ENCODE data around the gene TRPM1. TPM values are rescaled to one million over a fixed set of nuclear protein-coding genes. Genes with fewer than 3 reads are reported as not detected.

Gene TRPM1
- total RNA-seq, 1 donor from 2014 or later: not detected

DNA sequence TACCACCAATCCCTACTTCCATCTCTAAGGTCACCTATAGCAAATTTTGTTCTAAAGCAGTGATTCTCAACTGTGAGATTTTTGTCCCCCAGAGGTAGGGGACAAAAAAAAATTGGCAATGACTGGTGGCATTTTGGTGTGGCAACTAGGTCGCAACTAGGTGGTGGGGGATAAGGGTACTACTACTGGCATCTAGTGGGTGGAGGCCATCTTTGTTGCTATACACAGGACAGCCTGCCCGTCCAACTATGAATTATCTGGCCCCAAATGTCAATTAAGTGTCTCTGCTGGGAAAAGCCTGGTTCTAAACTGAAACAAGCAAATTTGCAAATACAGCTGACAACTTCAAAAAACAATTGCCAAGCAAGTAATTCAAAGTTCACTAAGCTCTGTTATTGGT is 111.5 kb downstream of the TRPM1 start:
- no peak for TF ChIP-seq EZH2 (IDR thresholded peaks at IDR 0.05; ENCODE audit: insufficient read depth, low read length)
- TF ChIP-seq, protein P1, sequence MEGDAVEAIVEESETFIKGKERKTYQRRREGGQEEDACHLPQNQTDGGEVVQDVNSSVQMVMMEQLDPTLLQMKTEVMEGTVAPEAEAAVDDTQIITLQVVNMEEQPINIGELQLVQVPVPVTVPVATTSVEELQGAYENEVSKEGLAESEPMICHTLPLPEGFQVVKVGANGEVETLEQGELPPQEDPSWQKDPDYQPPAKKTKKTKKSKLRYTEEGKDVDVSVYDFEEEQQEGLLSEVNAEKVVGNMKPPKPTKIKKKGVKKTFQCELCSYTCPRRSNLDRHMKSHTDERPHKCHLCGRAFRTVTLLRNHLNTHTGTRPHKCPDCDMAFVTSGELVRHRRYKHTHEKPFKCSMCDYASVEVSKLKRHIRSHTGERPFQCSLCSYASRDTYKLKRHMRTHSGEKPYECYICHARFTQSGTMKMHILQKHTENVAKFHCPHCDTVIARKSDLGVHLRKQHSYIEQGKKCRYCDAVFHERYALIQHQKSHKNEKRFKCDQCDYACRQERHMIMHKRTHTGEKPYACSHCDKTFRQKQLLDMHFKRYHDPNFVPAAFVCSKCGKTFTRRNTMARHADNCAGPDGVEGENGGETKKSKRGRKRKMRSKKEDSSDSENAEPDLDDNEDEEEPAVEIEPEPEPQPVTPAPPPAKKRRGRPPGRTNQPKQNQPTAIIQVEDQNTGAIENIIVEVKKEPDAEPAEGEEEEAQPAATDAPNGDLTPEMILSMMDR (IDR thresholded peaks at IDR 0.05; ENCODE audit: insufficient read depth, low read depth, low read length): no peak
- no peak for FAIRE-seq
- peaks cover 38% of the 10 kb centered on the region for H3K79me2 ChIP-seq (ENCODE audit: insufficient read depth, low read length)

GRCh38 chr15:30985081-30985531 is 116.4 kb downstream of the TRPM1 start:
- H3K9me3 Mint-ChIP-seq (ENCODE audit: unreplicated experiment): no peaks in the 10 kb centered on the region
- peaks cover 5% of the 10 kb centered on the region for H3K36me3 Mint-ChIP-seq (ENCODE audit: low read depth, unreplicated experiment)
- peaks cover 15% of the 10 kb centered on the region for H3K4me1 Mint-ChIP-seq (ENCODE audit: low read depth, unreplicated experiment)
- Histone ChIP-seq H3K27me3 (ENCODE audit: insufficient read depth, low read length) (no peaks in the 10 kb centered on the region), H3K79me2 (ENCODE audit: insufficient read depth, low read length) (peaks cover 57% of the 10 kb centered on the region), H3K9ac (ENCODE audit: low read length) (no peak overlapping the region), H3K36me3 (ENCODE audit: insufficient read depth, low read length) (peaks cover 11% of the 10 kb centered on the region), H3K4me2 (ENCODE audit: low read length) (peak overlapping the region; percentile 39), H2AFZ (ENCODE audit: low read depth, low read length) (no peak overlapping the region), H4K20me1 (ENCODE audit: insufficient read depth, low read length) (peaks cover 52% of the 10 kb centered on the region), H3K27ac (ENCODE audit: low read depth, low read length) (no peak overlapping the region), H3K4me3 (ENCODE audit: insufficient read depth, low read depth, low read length) (no peak overlapping the region), H3K9me3 (ENCODE audit: insufficient read depth, low read depth, low read length) (no peaks in the 10 kb centered on the region), H3K4me1 (ENCODE audit: insufficient read depth, low read length) (peaks cover 13% of the 10 kb centered on the region)
- FAIRE-seq: no peak
- H3K27ac Mint-ChIP-seq (ENCODE audit: unreplicated experiment): no peak overlapping the region
- H3K27me3 Mint-ChIP-seq (ENCODE audit: low read depth, unreplicated experiment): no peaks in the 10 kb centered on the region
- TF ChIP-seq, protein P1 (IDR thresholded peaks at IDR 0.05; ENCODE audit: insufficient read depth, low read depth, low read length): no peak
- TF ChIP-seq EZH2 (IDR thresholded peaks at IDR 0.05; ENCODE audit: insufficient read depth, low read length): no peak
- DNase-seq (ENCODE audit: low read depth): peak; percentile 22
- H3K4me3 Mint-ChIP-seq (ENCODE audit: unreplicated experiment): no peak overlapping the region

More for the DNA sequence above, 111.5 kb downstream of the TRPM1 start:
- Histone ChIP-seq H3K9me3 (ENCODE audit: insufficient read depth, low read depth, low read length) (no peaks in the 10 kb centered on the region), H3K27me3 (ENCODE audit: insufficient read depth, low read length) (no peaks in the 10 kb centered on the region), H3K27ac (ENCODE audit: low read depth, low read length) (peak overlapping the region; percentile 28), H3K4me2 (ENCODE audit: low read length) (peak overlapping the region; percentile 92), H2AFZ (ENCODE audit: low read depth, low read length) (no peak overlapping the region), H3K9ac (ENCODE audit: low read length) (peak overlapping the region; percentile 95), H3K36me3 (ENCODE audit: insufficient read depth, low read length) (peaks cover 3% of the 10 kb centered on the region), H4K20me1 (ENCODE audit: insufficient read depth, low read length) (peaks cover 22% of the 10 kb centered on the region), H3K4me3 (ENCODE audit: insufficient read depth, low read depth, low read length) (peak overlapping the region; percentile 88), H3K4me1 (ENCODE audit: insufficient read depth, low read length) (peaks cover 13% of the 10 kb centered on the region)
- H3K4me3 Mint-ChIP-seq (ENCODE audit: unreplicated experiment): peak overlapping the region; percentile 95
- H3K27ac Mint-ChIP-seq (ENCODE audit: unreplicated experiment): no peak overlapping the region
- no peak for DNase-seq (ENCODE audit: low read depth)
- H3K36me3 Mint-ChIP-seq (ENCODE audit: low read depth, unreplicated experiment): peaks cover 2% of the 10 kb centered on the region
- H3K4me1 Mint-ChIP-seq (ENCODE audit: low read depth, unreplicated experiment): peaks cover 10% of the 10 kb centered on the region
- H3K9me3 Mint-ChIP-seq (ENCODE audit: unreplicated experiment): no peaks in the 10 kb centered on the region
- H3K27me3 Mint-ChIP-seq (ENCODE audit: low read depth, unreplicated experiment): no peaks in the 10 kb centered on the region

DNA sequence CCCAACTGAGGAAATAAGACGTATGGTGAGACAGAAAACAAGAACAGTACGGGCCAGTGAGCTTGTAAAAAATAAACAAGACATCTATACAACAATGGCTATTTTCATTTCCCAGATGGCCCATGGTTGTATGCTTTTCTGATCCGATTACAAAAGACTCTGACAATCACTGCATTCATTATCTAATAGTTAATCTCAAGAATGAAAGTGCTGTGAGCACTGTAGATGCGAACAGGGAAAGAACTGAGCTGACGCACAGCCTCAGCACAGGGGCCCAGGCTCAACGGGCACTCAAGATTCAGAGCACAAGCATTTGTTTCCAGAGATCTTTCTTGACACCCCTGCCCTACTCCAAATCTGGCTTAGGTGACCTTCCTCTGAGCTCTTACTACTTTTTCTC is 117.0 kb downstream of the TRPM1 start:
- Histone ChIP-seq H3K4me1 (ENCODE audit: insufficient read depth, low read length) (peaks cover 11% of the 10 kb centered on the region), H3K27me3 (ENCODE audit: insufficient read depth, low read length) (no peaks in the 10 kb centered on the region), H3K4me2 (ENCODE audit: low read length) (peak overlapping the region; percentile 39), H3K36me3 (ENCODE audit: insufficient read depth, low read length) (peaks cover 11% of the 10 kb centered on the region), H3K27ac (ENCODE audit: low read depth, low read length) (no peak overlapping the region), H4K20me1 (ENCODE audit: insufficient read depth, low read length) (peaks cover 52% of the 10 kb centered on the region), H3K79me2 (ENCODE audit: insufficient read depth, low read length) (peaks cover 58% of the 10 kb centered on the region), H3K9ac (ENCODE audit: low read length) (no peak overlapping the region), H3K4me3 (ENCODE audit: insufficient read depth, low read depth, low read length) (no peak overlapping the region), H3K9me3 (ENCODE audit: insufficient read depth, low read depth, low read length) (no peaks in the 10 kb centered on the region), H2AFZ (ENCODE audit: low read depth, low read length) (no peak overlapping the region)
- H3K27me3 Mint-ChIP-seq (ENCODE audit: low read depth, unreplicated experiment): no peaks in the 10 kb centered on the region
- DNase-seq (ENCODE audit: low read depth): no peak
- H3K4me1 Mint-ChIP-seq (ENCODE audit: low read depth, unreplicated experiment): peaks cover 11% of the 10 kb centered on the region
- FAIRE-seq: no peak
- no peak overlapping the region for H3K4me3 Mint-ChIP-seq (ENCODE audit: unreplicated experiment)
- peaks cover 5% of the 10 kb centered on the region for H3K36me3 Mint-ChIP-seq (ENCODE audit: low read depth, unreplicated experiment)
- H3K9me3 Mint-ChIP-seq (ENCODE audit: unreplicated experiment): no peaks in the 10 kb centered on the region
- TF ChIP-seq, protein P1 (IDR thresholded peaks at IDR 0.05; ENCODE audit: insufficient read depth, low read depth, low read length): no peak
- TF ChIP-seq EZH2 (IDR thresholded peaks at IDR 0.05; ENCODE audit: insufficient read depth, low read length): no peak
- no peak overlapping the region for H3K27ac Mint-ChIP-seq (ENCODE audit: unreplicated experiment)

All from astrocyte (in vitro differentiated cells and primary cell).